ENCODE measurements around the gene IFT122. TPM values are rescaled to one million over a fixed set of nuclear protein-coding genes. Genes with fewer than 3 reads are reported as not detected.

The IFT122 gene, protein sequence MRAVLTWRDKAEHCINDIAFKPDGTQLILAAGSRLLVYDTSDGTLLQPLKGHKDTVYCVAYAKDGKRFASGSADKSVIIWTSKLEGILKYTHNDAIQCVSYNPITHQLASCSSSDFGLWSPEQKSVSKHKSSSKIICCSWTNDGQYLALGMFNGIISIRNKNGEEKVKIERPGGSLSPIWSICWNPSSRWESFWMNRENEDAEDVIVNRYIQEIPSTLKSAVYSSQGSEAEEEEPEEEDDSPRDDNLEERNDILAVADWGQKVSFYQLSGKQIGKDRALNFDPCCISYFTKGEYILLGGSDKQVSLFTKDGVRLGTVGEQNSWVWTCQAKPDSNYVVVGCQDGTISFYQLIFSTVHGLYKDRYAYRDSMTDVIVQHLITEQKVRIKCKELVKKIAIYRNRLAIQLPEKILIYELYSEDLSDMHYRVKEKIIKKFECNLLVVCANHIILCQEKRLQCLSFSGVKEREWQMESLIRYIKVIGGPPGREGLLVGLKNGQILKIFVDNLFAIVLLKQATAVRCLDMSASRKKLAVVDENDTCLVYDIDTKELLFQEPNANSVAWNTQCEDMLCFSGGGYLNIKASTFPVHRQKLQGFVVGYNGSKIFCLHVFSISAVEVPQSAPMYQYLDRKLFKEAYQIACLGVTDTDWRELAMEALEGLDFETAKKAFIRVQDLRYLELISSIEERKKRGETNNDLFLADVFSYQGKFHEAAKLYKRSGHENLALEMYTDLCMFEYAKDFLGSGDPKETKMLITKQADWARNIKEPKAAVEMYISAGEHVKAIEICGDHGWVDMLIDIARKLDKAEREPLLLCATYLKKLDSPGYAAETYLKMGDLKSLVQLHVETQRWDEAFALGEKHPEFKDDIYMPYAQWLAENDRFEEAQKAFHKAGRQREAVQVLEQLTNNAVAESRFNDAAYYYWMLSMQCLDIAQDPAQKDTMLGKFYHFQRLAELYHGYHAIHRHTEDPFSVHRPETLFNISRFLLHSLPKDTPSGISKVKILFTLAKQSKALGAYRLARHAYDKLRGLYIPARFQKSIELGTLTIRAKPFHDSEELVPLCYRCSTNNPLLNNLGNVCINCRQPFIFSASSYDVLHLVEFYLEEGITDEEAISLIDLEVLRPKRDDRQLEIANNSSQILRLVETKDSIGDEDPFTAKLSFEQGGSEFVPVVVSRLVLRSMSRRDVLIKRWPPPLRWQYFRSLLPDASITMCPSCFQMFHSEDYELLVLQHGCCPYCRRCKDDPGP
- 15.3 and 21.2 TPM in 2 replicates for total RNA-seq

DNA sequence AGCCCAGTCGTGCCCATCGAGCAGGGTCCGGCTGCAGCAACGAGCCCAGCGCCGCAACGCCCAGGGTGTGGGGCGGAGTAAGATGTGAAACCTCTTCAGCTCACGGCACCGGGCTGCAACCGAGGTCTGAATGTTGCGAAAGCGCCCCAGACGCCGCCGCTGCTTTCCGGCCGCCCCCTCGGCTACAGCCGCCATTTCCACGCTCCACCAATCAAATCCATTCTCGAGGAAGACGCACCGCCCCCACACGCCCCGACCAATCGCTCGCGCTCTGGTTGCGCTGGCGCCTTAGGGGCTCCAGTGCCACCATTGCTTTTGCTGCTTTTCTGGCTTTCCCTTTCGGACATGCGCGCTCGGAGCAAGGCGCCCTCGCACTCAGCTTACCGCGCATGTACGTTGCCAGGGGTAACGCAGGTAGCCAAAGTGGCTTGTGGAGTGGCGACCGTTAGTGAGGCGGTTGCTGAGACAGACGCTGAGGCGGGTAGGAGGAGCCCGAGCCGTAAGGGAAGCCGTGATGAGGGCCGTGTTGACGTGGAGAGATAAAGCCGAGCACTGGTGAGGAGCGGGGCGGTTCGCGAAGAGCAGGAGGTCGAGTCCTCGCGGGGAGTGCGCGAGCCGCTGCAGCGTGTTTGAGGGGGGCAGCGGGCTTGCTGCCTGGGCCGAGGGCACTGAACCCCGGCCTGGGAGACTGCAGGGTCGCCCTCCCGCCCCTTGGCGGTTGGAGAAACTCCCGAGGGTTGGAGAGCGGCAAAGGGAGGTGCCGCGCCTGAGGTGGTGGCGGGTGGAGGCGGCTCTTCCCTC is at the start of gene IFT122, which contains the start of gene MBD4:
Gene IFT122, plus strand, starts transcription at position 408 of the 801 bp plus-strand sequence. Its CDS starts 107 bp downstream, at position 515.
Gene MBD4, minus strand, starts transcription at position 132 of the 801 bp plus-strand sequence. Its CDS starts 115 bp downstream, at position 17.

DNA sequence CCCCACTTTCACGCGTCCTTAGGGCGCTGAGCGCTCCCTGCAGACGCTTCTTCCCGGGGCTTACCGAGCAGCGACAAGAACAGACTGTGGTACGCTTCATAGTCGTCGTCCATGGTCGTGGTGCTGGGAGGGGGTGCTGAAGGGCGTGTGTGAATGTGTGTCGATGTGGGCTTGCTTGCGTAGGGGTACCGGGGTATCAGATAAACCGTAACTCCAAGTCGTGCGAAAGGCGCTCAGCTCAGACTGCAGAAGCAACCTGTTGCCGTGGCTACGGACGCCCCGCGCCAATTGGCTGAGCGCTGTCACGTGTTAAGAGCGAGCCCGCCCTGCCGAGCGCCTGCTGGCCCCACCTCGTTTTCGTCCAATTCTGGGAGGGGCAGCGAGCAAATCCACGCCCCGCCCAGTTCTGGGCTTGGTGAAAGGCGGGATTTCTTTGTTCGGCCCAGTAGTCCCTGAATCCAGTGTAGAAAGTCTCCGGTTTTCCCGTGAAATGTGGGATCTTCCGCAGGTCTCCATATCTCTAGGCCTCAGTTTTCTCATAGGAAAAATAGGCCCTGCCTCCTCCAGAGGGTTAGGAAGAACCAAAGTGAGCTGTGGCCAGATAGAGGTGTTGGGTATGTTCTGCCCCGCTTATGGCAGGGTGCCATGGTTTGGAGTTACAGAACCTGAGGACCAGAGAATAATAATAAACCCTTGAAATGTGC is 11.5 kb upstream of the IFT122 start, which contains the start of gene EFCAB12:
Gene EFCAB12, minus strand, starts transcription at position 261 of the 704 bp plus-strand sequence. Its CDS starts 148 bp downstream, at position 113.

DNA sequence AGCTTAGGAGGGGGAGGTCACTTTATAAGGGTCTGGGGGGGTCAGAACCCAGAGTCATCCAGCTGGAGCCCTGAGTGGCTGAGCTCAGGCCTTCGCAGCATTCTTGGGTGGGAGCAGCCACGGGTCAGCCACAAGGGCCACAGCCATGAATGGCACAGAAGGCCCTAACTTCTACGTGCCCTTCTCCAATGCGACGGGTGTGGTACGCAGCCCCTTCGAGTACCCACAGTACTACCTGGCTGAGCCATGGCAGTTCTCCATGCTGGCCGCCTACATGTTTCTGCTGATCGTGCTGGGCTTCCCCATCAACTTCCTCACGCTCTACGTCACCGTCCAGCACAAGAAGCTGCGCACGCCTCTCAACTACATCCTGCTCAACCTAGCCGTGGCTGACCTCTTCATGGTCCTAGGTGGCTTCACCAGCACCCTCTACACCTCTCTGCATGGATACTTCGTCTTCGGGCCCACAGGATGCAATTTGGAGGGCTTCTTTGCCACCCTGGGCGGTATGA is 88.6 kb downstream of the IFT122 start, which contains the start of gene RHO:
Gene RHO, plus strand, starts transcription at position 51 of the 512 bp plus-strand sequence. Its CDS starts 95 bp downstream, at position 146.

DNA sequence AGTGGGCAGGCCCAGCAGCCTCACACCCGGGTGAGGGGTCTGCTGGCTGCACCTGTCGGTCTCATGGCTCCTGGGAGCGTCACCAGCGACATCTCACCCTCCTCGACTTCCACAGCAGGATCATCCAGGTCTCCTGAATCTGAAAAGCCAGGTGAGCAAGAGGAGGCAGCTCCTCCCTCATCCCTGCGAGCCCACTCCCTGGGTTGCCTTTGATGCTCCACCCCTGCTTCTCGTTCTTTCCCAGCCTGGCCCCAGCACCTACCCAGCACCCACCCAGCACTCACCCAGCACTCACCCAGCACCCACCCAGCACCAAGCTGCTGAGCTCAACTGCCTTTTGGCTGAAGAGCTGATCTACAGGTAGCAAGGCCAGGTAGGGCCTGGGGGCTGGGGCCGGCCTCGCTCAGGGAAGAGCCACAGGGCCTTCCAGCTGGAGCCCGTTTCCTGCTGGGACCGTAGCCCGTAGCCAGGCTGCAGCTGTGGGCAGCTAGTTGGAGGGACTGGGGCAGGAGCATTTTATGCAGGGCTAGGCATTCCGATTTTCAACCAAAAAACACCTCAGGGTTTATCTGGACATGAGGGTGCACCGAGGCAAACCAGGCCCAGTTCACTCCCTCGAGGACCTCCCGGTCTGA is 103.2 kb downstream of the IFT122 start, which contains the start of gene H1-8:
Gene H1-8, plus strand, starts transcription at position 20 of the 635 bp plus-strand sequence. Its CDS starts 44 bp downstream, at position 64.

Small RNA genes lying within 50 kb of the gene (small RNA-seq; reads per million reads assigned to genes)
- 0.26 reads per million for gene SNORA7B (ENCODE audit: low replicate concordance)

Other genes starting within 250 kb of the IFT122 start
- gene COPG1, start 190.6 kb upstream of the IFT122 start, total RNA-seq = 452 and 528 TPM in 2 replicates
- 20.9 and 22.8 TPM in 2 replicates for gene HMCES, start 161.4 kb upstream of the IFT122 start, total RNA-seq
- under 0.01 and 0.22 TPM in 2 replicates for gene EFCAB12, start 11.6 kb upstream of the IFT122 start, total RNA-seq
- 27.3 and 42.2 TPM in 2 replicates for gene MBD4, start 276 bp upstream of the IFT122 start, total RNA-seq
- not detected in 2 replicates for gene RHO, start 88.4 kb downstream of the IFT122 start, total RNA-seq
- gene H1-8, start 103.0 kb downstream of the IFT122 start, total RNA-seq = not detected in 2 replicates
- 75.3 and 86.9 TPM in 2 replicates for gene PLXND1, start 166.5 kb downstream of the IFT122 start, total RNA-seq